NCI-H2029 (cell line): Measurements from ENCODE around the gene MYL7.

Experiments used
- DNase-seq: peaks from one replicate; lab custom pipeline; 2025; lab: John Stamatoyannopoulos, UW

MYL7 gene

DNA sequence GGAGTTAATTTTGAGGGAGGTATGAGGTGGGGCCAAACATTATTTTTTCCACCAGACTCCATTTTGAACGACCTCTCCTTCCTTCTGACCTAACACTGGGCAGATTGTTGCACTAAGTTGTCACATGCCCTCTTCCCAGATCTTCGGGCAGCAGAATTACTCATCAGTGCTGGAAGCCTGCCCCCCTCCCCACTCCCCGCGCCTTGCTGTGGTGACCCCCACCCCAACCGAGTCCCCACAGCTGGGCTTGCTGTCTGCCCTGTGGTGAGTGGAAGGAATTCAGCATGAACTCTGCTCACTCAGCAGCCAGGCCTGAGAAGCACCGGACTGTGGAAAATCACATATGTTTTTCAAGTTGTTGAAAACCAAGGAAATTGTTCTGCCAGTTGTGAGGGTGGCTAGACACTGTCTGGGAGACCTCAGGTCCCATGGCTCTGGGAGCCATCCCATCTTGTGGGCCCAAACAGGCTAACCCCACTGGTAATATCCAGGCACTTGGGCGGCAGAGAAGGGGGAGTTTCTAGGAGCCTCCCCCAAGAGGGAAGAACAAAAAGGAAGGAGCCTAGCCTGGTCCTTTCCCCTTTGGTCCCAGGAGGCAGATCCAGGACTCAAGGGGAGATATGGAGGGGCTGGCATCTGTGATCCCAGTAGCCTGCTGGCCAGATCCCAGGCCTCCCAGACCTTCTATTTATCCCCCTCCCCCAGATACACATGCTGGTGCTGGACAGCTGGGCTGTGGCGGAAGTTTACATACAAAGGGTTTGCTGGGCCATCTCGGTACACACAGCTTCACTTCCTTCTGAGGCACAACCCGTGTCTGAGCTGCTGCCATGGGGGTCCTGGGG, 40.5 kb downstream of the MYL7 start:
- DNase-seq, result no peak

DNA sequence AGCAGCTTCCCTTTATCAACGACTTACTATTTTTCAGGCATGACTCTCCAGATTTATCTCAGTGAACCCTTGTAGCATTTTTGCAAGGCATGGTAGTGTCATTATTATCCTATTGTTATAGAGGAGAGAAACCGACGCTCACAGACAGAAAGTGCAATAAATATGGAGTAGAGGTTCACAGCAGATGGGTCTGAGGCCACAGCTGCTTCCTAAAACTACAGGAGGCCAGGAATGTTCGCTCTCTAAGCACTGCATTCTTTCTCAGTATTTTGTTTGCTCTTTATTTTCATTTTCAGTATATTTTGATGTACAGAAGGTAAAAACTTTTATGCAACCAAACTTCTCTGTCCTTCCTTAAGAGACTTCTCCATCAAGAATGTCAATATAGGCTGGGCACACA, 41.5 kb downstream of the MYL7 start:
- DNase-seq, result no peak

DNA sequence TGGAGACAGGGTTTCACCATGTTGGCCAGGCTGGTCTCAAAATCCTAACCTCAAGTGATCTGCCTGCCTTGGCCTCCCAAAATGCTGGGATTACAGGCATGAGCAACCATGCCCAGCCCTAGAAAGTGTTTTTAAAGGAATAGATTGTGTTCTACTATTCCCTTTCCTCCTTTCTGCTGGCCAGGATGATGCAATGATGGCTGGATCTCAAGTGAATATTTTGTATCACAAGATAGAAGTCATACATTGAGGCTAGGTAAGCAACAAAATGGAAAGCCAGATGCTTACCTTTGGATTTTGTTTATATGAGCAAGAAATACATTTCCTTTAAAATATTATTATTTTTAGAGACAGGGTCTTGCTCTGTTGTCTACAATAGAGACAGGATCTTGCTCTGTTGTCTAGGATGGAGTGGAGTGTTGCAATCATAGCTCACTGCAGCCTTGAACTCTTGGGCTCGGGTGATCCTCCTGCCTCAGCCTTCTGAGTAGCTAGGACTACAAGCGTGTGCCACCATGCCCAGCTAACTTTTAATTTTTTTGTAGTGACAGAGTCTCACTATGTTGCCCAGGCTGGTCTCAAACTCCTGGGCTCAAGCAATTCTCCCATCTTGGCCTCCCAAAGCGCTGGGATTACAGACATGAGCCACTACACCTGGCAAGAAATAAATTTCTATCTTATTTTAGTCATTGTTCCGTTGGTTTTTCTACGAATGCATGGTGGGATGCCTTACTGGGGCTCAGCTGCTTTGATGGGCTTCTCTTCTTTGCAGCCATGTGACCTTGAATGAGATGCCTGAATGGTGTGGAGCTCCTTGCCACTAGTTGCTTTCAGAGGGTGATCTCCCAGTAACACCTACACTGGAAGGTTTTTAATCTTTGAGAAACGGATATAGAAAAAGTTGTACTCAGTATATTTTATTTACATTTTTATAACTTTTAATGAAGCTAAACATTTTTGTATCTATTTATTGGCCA, 42.8 kb downstream of the MYL7 start:
- DNase-seq, result no peak

- DNase-seq, result no peak
Measured at GRCh38 chr7:44097064-44097932, 43.8 kb downstream of the MYL7 start.

DNA sequence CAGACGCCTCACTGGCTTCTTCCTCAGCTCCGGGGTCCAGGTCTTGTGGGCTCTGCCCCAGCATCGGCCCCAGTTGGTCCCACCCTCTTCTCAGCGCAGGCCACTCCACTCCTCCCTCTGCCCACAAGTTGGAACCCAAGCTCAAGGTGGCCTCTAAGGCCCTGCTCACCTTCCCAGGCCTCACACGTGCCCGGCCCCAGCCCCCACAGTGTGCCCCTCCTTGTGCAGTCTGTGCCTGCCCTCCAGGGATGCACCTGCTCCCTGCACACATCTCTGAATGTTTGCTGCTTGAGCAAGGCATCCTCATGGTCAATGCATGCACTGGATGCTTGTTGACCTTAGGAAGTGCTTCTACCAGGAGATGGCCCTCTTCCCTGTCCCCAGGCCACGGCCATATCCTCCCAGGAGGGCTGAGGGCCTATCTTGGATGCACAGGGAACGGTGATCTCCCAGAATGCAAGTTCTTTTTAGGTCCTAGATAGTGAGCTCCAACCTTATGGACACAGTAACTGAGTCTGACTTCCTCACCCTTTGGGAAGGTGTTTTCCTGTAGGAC, 44.7 kb downstream of the MYL7 start:
- no peak for DNase-seq

- DNase-seq, result no peak
Measured at GRCh38 chr7:44095781-44096180, 45.4 kb downstream of the MYL7 start.

GRCh38 chr7:44094883-44095592, 46.1 kb downstream of the MYL7 start:
- DNase-seq, result no peak

- DNase-seq, result no peak
Measured at GRCh38 chr7:44094365-44094764, 46.8 kb downstream of the MYL7 start.

DNA sequence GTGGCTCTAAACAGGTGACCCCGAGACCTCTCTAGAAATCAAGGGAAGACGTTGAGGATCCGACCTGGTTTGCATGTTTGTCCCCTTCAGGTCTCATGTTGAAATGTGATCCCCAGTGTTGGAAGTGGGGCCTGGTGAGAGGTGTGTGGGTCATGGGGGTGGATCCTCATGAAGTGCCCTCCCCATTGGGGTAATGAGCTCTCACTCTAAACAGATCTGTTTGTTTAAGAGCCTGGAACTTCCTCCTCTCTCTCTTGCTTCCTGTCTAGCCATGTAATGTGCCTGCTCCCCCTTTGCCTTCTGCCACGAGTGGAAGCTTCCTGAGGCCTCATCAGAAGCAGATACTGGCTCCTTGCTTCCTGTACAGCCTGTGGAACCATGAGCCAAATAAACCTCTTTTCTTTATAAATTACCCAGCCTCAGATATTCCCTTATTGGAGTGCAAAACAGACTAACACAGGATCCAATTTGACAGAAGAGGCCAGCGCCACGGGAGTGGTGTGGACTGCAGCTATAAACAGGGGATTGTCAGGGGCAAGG, 48.0 kb downstream of the MYL7 start:
- no peak for DNase-seq
